ENCODE results near the gene DDAH1.

The DDAH1 gene

GRCh38 chr1:85394130-85394529 lies 70.8 kb downstream of the DDAH1 start:
- TF ChIP-seq, protein P1, sequence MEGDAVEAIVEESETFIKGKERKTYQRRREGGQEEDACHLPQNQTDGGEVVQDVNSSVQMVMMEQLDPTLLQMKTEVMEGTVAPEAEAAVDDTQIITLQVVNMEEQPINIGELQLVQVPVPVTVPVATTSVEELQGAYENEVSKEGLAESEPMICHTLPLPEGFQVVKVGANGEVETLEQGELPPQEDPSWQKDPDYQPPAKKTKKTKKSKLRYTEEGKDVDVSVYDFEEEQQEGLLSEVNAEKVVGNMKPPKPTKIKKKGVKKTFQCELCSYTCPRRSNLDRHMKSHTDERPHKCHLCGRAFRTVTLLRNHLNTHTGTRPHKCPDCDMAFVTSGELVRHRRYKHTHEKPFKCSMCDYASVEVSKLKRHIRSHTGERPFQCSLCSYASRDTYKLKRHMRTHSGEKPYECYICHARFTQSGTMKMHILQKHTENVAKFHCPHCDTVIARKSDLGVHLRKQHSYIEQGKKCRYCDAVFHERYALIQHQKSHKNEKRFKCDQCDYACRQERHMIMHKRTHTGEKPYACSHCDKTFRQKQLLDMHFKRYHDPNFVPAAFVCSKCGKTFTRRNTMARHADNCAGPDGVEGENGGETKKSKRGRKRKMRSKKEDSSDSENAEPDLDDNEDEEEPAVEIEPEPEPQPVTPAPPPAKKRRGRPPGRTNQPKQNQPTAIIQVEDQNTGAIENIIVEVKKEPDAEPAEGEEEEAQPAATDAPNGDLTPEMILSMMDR (IDR thresholded peaks at IDR 0.05; ENCODE audit: extremely low read depth, missing control alignments), result no peak
- DNase-seq (ENCODE audit: low spot score), result no peak

DNA sequence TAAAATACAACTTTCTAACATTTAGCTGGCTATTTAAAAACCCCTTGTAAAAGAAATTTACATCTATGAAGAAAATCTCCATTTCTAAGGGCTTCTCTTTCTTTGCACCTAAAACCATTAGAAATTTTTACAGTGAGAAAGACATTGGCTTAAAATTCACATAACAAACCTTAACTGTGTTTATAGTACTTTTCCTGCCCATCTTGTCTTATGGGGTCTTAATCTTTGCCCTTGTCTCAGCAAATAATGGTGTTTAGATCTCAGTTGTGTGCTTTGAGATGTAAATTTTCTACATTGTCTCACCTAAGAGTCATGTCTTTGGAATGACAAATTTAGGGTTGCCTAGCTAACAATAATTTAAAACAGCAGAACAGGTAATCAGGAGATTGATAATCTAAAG lies 71.5 kb downstream of the DDAH1 start:
- TF ChIP-seq, protein P1 (IDR thresholded peaks at IDR 0.05; ENCODE audit: extremely low read depth, missing control alignments), result no peak
- no peak for DNase-seq (ENCODE audit: low spot score)

- TF ChIP-seq, protein P1 (IDR thresholded peaks at IDR 0.05; ENCODE audit: extremely low read depth, missing control alignments), result no peak
- no peak for DNase-seq (ENCODE audit: low spot score)
Observed at GRCh38 chr1:85388416-85388815, 76.5 kb downstream of the DDAH1 start.

DNA sequence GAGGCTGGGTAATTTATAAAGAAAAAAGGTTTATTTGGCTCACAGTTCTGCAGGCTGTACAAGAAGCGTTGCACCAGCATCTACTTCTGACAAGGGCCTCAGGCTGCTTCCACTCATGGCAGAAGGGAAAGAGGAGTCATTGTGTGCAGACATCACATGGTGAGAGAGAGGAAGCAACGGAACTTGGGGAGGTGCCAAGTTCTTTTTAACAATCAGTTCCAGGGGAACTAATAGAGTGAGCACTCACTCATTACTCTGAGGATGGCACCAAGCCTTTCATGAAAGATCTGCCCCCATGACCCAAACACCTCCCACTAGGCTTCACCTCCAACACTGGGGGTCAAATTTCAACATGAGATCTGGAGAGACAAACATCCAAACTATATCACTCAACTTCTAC lies 77.2 kb downstream of the DDAH1 start:
- TF ChIP-seq, protein P1 (IDR thresholded peaks at IDR 0.05; ENCODE audit: extremely low read depth, missing control alignments), result no peak
- DNase-seq (ENCODE audit: low spot score), result no peak

DNA sequence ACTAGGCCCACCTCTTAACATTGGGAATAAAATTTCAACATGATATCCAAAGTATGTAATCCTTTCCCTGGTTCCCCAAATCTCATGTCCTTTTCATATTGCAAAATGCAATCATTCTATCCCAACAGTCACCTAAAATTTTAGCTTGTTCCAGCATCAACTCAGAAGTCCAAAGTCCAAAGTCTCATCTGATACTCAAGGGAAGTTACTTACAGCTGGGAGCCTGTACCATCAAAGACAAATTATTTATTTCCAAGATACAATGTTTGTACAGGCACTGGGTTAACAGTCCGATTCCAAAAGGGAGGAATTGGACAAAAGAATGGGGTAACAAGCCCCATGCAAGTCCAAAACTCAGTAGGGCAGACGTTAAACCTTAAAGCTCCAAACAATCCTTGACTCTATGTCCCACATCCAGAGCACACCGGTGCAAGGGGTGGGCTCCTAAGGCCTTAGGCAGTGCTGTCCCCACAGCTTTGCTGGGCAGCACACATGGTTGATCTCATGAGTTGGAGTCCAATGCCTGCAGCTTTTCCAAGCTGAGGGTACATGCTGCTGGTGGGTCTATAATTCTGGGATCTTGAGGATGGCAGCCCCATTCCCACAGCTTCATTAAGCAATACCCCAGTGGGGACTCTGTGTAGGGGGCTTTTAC lies 78.8 kb downstream of the DDAH1 start:
- TF ChIP-seq, protein P1 (IDR thresholded peaks at IDR 0.05; ENCODE audit: extremely low read depth, missing control alignments), result no peak
- DNase-seq (ENCODE audit: low spot score), result no peak

DNA sequence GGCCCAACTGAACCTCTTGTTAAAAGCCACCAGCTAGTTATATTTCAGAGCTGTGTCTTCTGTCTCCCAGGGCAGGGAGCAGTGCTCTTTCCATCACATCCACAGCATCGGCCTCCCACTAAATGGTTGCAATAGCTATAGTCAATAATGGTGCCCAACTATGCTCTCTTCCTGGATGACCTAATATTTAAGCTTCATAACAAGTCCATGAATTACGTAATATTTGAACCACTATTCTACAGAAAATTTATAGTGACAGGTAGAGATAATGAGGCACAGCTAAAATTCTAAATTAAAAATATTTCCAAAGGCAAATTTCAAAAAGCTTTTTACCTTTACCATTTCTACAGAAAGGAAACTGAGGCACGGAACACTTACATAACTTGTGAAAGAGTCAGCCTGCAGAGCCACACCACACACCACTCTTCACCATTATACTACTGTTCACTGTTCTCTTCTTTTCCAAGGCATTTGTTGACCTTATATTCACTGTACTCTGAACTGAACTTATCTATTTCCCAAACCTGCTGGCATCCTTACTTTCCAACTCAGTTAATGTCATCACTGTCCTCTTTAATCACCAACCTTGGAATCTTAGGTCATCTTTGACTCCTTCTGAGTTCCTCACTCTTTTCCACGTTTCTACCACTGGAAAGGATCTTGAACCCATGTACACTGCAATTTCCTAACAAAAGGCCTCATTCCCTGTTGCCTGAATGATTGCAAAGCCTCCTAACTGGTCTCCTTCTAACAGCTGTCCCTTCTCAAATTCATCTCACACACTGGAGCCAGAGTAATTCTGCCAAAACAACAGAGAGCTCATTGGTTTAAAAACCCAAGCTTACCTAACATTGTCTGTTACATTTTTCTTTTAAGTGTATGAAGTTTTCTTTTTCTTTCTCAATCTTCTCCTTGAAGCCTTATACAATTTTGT lies 85.5 kb downstream of the DDAH1 start:
- TF ChIP-seq, protein P1 (IDR thresholded peaks at IDR 0.05; ENCODE audit: extremely low read depth, missing control alignments), result no peak

DNA sequence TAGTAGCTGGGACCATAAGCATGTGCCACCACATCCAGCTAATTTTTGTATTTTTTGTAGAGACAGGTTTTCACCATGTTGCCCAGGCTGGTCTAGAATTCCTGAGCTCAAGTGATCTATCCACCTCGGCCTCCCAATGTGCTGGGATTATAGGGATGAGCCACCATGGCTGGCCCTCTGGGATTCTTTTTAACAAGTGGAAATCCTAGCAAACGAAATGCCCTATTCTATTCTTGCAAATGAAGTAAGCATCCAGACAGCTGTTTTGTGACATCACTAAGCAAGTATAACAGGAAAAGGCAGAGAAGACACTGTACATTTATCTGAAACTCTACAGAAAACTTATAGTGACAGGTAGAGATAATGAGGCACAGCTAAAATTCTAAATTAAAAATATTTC lies 86.4 kb downstream of the DDAH1 start:
- TF ChIP-seq, protein P1 (IDR thresholded peaks at IDR 0.05; ENCODE audit: extremely low read depth, missing control alignments), result no peak
- no peak for DNase-seq (ENCODE audit: low spot score)

More for the DNA sequence above, 85.5 kb downstream of the DDAH1 start:
- no peak for DNase-seq (ENCODE audit: low spot score)

All from GM20000 (cell line).